GM12875 (cell line): Measurements from ENCODE around the gene METAP1.

Experiments
- H3K4me3 ChIP-seq: one replicate; pipeline ENCODE4 v1.5.1; 2011; ENCODE audit warnings: low read depth, low read length, control low read depth
- TF ChIP-seq, protein P1 (sequence below): IDR thresholded peaks from 2 replicates; pipeline ENCODE4 v1.5.1; 2011; ENCODE audit warnings: low read depth, mild to moderate bottlenecking, control low read depth, inconsistent platforms, low read length, moderate library complexity, borderline replicate concordance; ENCODE audit not compliant: insufficient read depth

Gene METAP1

DNA sequence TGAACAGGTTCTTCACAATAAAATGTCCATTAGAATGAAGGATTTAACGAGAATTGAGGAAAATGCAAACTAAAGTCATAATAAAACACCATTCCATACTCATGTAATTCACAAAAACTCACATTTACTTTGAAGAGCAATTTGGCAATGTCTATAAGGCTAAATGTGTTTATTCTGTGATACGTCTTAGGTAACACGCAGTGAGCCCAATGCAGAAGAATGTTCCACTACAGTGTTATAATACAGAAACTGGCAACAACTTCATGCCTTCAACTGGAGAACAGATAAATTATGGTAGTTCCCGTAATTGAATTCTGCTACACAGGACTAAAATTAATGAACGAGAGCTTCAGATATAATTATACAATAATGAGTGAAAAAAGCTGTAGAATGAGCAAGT lies 75.6 kb downstream of the METAP1 start:
- no peak overlapping the region for H3K4me3 ChIP-seq
- TF ChIP-seq, protein P1, sequence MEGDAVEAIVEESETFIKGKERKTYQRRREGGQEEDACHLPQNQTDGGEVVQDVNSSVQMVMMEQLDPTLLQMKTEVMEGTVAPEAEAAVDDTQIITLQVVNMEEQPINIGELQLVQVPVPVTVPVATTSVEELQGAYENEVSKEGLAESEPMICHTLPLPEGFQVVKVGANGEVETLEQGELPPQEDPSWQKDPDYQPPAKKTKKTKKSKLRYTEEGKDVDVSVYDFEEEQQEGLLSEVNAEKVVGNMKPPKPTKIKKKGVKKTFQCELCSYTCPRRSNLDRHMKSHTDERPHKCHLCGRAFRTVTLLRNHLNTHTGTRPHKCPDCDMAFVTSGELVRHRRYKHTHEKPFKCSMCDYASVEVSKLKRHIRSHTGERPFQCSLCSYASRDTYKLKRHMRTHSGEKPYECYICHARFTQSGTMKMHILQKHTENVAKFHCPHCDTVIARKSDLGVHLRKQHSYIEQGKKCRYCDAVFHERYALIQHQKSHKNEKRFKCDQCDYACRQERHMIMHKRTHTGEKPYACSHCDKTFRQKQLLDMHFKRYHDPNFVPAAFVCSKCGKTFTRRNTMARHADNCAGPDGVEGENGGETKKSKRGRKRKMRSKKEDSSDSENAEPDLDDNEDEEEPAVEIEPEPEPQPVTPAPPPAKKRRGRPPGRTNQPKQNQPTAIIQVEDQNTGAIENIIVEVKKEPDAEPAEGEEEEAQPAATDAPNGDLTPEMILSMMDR, result no peak

GRCh38 chr4:99074816-99075215 lies 79.3 kb downstream of the METAP1 start:
- TF ChIP-seq, protein P1, result no peak
- no peak overlapping the region for H3K4me3 ChIP-seq

DNA sequence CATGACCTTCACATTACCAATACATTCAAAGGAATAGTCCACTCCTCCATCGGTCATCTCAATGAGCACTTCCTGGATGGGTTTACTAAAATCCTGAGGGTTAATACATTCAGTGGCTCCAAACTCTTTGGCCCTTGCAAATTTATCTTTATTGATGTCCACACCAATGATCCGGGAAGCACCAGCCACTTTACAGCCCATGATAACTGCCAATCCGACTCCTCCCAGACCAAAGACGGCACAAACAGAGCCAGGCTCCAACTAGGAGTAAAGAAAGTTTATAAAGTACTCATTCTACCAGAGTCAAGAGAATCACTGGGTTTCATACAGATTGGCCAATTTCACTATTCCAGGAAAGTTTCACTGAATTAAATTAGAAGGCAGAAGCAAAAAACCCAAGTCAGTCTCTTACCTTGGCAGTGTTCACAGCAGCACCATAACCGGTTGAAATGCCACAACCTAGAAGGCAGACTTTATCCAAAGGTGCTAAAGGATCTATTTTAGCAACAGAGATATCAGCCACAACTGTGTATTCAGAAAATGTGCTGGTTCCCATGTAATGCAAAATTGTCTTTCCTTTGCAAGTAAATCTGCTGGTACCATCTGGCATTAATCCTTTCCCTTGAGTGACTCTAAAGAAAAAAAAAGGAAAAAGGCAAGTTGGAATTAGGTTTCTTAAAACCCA lies 80.9 kb downstream of the METAP1 start:
- H3K4me3 ChIP-seq, result no peak overlapping the region
- TF ChIP-seq, protein P1, result no peak

- no peak overlapping the region for H3K4me3 ChIP-seq
- TF ChIP-seq, protein P1, result no peak
Measured at GRCh38 chr4:99077177-99077576, 81.7 kb downstream of the METAP1 start.

- TF ChIP-seq, protein P1, result no peak
- H3K4me3 ChIP-seq, result no peak overlapping the region
Measured at GRCh38 chr4:99078336-99078735, 82.8 kb downstream of the METAP1 start.

GRCh38 chr4:99078931-99079624 lies 83.6 kb downstream of the METAP1 start:
- H3K4me3 ChIP-seq, result no peak overlapping the region
- TF ChIP-seq, protein P1, result no peak
